Measurements from ENCODE around the gene TTPAL.

The TTPAL gene

GRCh38 chr20:44502968-44503367 is 27.3 kb downstream of the TTPAL start:
- no peak for DNase-seq

- no peak for DNase-seq
Observed at GRCh38 chr20:44504402-44505307, 29.0 kb downstream of the TTPAL start.

- DNase-seq, result no peak
Observed at GRCh38 chr20:44509762-44510161, 34.1 kb downstream of the TTPAL start.

- DNase-seq, result no peak
Observed at GRCh38 chr20:44513871-44514270, 38.2 kb downstream of the TTPAL start.

GRCh38 chr20:44516491-44516890 is 40.8 kb downstream of the TTPAL start:
- no peak for DNase-seq

- no peak for DNase-seq
Observed at GRCh38 chr20:44517454-44517853, 41.8 kb downstream of the TTPAL start.

- no peak for DNase-seq
Observed at GRCh38 chr20:44518248-44518647, 42.6 kb downstream of the TTPAL start.

- DNase-seq, result no peak
Observed at GRCh38 chr20:44520881-44521280, 45.2 kb downstream of the TTPAL start.

DNA sequence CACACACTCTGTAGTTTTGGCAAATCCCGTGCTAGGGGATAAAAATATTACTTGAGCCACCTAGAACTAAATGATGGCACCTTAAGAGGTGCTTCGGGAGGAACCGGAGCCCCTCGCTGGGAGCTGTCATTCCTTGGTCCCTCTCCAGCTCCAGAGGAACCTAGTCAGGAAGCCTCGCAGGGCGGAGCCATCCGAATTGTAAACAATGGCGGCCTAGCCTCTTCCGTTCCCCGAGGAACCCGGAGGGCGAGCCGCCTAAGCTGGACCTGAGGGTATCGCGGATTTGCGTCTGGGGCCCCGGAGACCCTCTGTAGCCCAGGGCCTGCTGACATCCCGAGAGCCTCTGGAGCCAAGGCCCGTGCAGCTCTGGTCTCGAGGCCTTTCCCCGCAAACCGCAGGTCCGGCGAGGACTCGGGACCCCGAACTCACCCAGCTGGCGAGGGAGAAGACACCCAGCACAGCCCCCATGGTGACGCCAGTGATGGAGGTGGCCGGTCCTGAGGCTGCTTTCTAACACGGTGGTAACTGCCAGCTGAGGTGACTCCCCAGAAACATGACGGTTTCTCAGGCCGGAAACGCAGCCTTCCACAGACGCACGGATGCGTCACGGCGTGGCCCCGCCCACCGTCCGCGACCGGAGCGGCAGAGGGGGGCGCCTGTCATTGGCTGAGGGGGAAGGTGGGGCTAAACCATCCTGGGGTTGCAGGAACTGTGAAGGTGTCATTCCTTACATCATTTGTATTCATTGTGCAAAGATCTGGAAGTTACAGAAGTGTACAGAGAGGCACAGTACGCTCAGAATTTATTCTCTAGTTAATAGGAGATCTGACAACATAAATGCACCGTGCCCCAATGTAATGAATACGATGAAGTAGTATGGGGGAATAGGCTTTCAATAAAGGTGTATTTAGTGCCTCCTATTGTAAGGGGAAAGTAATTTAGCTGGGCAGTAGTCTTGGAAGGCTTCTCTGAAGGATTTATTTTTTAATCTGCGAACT is 46.1 kb downstream of the TTPAL start, which contains the start of gene SERINC3:
TSS of gene SERINC3 (minus strand) at position 587 of the 998 bp plus-strand sequence. CDS start at position 468, 119 bp downstream.
- peak; percentile 95 for DNase-seq

DNA sequence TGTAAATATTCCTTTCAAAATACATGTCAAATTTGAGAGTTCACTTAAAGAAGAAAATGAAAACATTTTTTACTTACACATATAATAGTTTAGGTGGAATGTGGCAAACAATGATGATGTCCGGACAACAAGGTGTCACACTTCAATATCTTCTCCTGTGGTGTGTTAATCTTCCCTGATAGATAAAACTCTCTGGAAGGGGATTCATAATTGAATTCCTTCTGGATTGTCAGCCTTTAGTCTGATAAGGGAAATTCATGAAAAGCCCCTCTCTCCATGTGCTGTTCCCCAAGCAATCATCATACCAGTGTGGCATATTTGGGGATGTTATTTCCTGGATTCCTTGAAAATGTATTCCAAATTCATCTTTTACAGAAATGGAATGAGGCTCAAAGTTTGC is 47.2 kb downstream of the TTPAL start:
- no peak for DNase-seq

DNA sequence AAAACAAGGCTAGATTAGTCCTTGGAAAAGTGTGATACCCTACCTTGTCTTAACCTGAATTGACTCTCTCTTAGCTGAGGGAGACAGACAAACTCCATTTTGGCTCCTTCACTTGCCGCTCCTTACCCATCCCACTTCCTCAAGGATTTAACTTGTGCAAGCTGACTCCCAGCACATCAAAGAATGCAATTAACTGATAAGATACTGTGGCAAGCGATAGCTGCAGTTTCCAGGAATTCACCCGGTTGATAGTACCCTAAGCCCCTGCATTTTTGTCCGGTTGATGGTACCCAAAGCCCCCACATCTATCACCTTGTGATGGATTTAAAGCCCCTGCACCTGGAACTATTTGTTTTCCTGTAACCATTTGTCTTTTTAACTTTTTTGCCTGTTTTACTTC is 48.1 kb downstream of the TTPAL start:
- DNase-seq, result no peak

DNA sequence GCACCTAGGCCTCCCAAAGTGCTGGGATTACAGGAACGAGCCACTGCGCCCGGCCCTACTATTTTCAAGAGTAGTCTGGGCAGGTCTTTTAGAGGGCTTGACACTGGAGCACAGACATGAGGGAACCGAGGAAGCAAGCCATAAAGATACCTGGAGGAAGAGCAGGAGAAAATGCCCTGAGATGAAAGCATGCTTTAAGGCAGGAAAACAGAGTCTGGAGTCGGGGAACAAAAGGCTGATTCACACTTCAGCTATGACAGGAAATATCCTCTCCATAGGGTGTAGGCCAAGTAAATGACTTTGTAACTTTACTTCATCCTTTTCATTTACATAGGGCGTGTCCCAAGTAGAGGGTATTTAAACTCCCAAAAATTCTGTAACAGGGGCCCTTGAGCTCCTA is 50.5 kb downstream of the TTPAL start:
- no peak for DNase-seq

DNA sequence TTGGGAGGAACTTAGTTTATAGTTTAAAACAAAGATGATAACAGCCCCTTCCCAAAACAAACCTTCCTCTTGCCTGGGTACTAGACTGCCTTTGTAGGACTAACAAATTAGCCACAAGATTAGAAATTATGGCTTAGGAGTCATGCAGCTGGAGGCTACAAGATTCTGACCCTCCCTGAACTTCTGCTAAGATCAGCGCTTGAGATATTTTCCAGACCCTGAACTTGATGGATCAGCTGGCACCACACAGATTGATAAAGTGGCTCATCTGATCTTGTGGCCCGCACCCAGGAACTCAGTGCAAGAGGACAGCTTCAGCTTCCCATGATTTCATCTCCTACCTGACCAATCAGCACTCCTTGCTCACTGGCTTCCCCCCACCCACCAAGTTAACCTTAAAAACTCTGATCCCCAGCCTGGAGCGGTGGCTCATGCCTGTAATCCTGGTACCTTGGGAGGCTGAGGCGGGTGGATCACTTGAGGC is 52.1 kb downstream of the TTPAL start:
- DNase-seq, result no peak

DNA sequence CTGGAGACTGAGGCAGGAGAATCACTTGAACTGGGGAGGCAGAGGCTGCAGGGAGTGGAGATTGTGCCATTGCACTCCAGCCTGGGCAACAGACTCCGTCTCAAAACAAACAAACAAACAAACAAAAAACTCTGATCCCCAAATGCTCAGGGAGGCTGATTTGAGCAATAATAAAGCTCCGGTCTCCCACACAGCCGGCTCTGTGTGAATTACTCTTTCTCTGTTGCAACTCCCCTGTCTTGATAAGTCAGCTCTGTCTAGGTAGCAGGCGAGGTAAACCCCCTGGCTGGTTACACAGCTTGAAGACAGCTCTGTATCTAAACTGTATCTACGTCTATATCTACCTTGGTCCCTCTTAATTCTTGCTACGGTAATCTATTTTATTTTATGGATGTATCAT is 52.6 kb downstream of the TTPAL start:
- DNase-seq, result no peak

- DNase-seq, result no peak
Observed at GRCh38 chr20:44532259-44532980, 56.7 kb downstream of the TTPAL start.

- DNase-seq, result peak; percentile 11
Observed at GRCh38 chr20:44532981-44533331, 57.3 kb downstream of the TTPAL start.

GRCh38 chr20:44533928-44534327 is 58.3 kb downstream of the TTPAL start:
- DNase-seq, result no peak

DNA sequence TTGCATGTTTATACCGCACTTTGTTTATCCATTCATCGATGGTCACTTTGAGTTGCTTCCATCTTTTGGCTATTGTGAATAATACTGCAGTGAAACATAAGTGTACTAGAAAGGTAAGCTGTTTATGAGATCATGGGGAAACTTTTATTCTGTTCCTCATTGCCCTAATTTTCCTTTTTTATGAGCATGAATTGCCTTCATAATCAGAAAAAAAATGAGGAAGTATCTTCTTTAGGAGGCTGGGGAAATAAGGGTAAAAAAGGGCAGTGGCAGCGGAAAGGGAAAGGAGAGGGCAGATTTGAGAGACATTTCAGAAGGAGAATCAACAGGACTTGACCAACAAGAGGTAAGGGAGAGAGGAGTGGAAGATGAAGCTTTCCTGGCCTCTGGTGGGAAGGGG is 60.5 kb downstream of the TTPAL start:
- DNase-seq, result no peak

DNA sequence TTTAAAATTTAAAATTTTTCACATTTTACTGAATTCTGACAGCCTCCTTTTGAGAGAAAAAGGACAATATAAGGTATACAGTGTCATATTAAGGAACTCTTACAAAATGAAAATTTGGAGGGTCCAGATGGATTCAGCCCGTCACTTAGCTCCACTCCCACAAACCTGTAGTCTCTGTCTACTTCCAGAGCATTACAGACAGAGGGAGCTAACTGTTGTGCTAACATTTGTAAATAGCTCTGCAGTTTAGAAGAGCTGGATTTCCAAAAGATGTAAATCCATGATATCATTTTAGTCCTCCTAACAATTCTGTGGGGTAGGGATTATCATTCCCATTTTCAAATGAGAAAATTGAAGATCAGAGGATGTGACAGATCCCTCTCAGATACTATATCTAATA is 62.3 kb downstream of the TTPAL start:
- no peak for DNase-seq

DNA sequence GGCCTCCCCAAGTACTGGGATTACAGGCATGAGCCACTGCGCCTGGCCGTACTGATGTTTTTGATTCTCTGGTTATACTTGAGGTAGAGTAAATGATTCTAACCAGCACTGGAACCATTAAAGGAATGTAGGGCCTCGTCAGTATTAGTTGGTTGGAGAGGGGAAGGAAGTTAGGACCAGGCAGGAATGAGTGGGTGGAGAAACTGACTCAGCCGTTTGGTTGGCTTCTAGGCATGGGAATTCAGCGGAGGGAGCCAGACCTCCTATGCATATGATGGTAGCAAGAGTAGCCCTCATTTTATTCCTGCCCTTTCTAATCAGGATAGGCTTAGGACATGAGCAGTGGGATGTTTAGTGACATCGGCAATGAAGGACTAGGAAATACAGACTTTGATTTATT is 65.2 kb downstream of the TTPAL start:
- DNase-seq, result no peak

GRCh38 chr20:44541992-44542391 is 66.3 kb downstream of the TTPAL start:
- no peak for DNase-seq

GRCh38 chr20:44542890-44543289 is 67.2 kb downstream of the TTPAL start:
- DNase-seq, result no peak

GRCh38 chr20:44543358-44543757 is 67.7 kb downstream of the TTPAL start:
- no peak for DNase-seq

Data from effector CD8-positive, alpha-beta T cell (primary cell).